H9 (cell line): ENCODE results near the gene ACAD8. TPM values are rescaled to one million over a fixed set of nuclear protein-coding genes. Genes with fewer than 3 reads are reported as not detected.

ENCODE experiments used
- DNase-seq: peaks from one replicate; pipeline ENCODE4 v3.0.0-alpha.2; 2017
- H2AFZ ChIP-seq: one replicate; pipeline ENCODE4 v1.6.1; 2013; ENCODE audit warnings: mild to moderate bottlenecking, low read length, control low read depth, moderate library complexity
- H2AK5ac ChIP-seq: 2 replicates; pipeline ENCODE4 v1.6.1; 2013; ENCODE audit warnings: low read length, control low read depth, mixed read lengths; ENCODE audit not compliant: insufficient read length
- H2BK120ac ChIP-seq: one replicate; pipeline ENCODE4 v1.6.1; 2013; ENCODE audit warnings: low read depth, mild to moderate bottlenecking, low read length, control low read depth, inconsistent platforms; ENCODE audit not compliant: poor library complexity, severe bottlenecking
- H2BK12ac ChIP-seq: 2 replicates; pipeline ENCODE4 v1.6.1; 2013; ENCODE audit warnings: low read length, control low read depth, mixed read lengths, low read depth; ENCODE audit not compliant: insufficient read length
- H2BK15ac ChIP-seq: 2 replicates; pipeline ENCODE4 v1.6.1; 2013; ENCODE audit warnings: low read depth, low read length, control low read depth
- H2BK20ac ChIP-seq: one replicate; pipeline ENCODE4 v1.6.1; 2013; ENCODE audit warnings: low read depth, mild to moderate bottlenecking, low read length, control low read depth, inconsistent platforms; ENCODE audit not compliant: poor library complexity, severe bottlenecking
- H2BK5ac ChIP-seq: 2 replicates; pipeline ENCODE4 v1.6.1; 2013; ENCODE audit warnings: low read length, control low read depth, mixed read lengths; ENCODE audit not compliant: insufficient read length
- H3K14ac ChIP-seq: 2 replicates; pipeline ENCODE4 v1.6.1; 2013; ENCODE audit warnings: low read length, control low read depth; ENCODE audit not compliant: insufficient read depth
- H3K18ac ChIP-seq: 2 replicates; pipeline ENCODE4 v1.6.1; 2013; ENCODE audit warnings: low read depth, mild to moderate bottlenecking, mixed read lengths, low read length, control low read depth; ENCODE audit not compliant: insufficient read length
- H3K23ac ChIP-seq: 2 replicates; pipeline ENCODE4 v1.6.1; 2013; ENCODE audit warnings: low read length, control low read depth, mixed read lengths, low read depth; ENCODE audit not compliant: insufficient read length
- H3K23me2 ChIP-seq: 2 replicates; pipeline ENCODE4 v1.6.1; 2013; ENCODE audit warnings: low read depth, mild to moderate bottlenecking, mixed read lengths, low read length, control low read depth; ENCODE audit not compliant: insufficient read length, poor library complexity, severe bottlenecking
- H3K27ac ChIP-seq: 2 replicates; pipeline ENCODE4 v1.5.1; 2013; ENCODE audit warnings: low read length, control low read depth, mixed read lengths, low read depth; ENCODE audit not compliant: insufficient read length
- H3K27me3 ChIP-seq: 2 replicates; pipeline ENCODE4 v1.6.1; 2013; ENCODE audit warnings: low read length, control low read depth, inconsistent platforms; ENCODE audit not compliant: insufficient read depth
- H3K4ac ChIP-seq: 2 replicates; pipeline ENCODE4 v1.6.1; 2013; ENCODE audit warnings: low read depth, mild to moderate bottlenecking, control low read depth, inconsistent platforms, low read length, moderate library complexity
- H3K4me1 ChIP-seq: 2 replicates; pipeline ENCODE4 v1.6.1; 2013; ENCODE audit warnings: low read length, control low read depth, inconsistent platforms; ENCODE audit not compliant: insufficient read depth
- H3K4me2 ChIP-seq: 2 replicates; pipeline ENCODE4 v1.6.1; 2013; ENCODE audit warnings: low read length, control low read depth, mixed read lengths; ENCODE audit not compliant: insufficient read length, insufficient read depth
- H3K56ac ChIP-seq: 2 replicates; pipeline ENCODE4 v1.6.1; 2013; ENCODE audit warnings: low read depth, mild to moderate bottlenecking, mixed read lengths, low read length, control low read depth; ENCODE audit not compliant: insufficient read length
- H3K79me1 ChIP-seq: 2 replicates; pipeline ENCODE4 v1.6.1; 2013; ENCODE audit warnings: low read depth, mild to moderate bottlenecking, moderate library complexity, low read length, control low read depth, inconsistent platforms; ENCODE audit not compliant: insufficient read depth, poor library complexity, severe bottlenecking
- H3K79me2 ChIP-seq: 2 replicates; pipeline ENCODE4 v1.6.1; 2013; ENCODE audit warnings: low read length, control low read depth, inconsistent platforms; ENCODE audit not compliant: insufficient read depth
- H3K9ac ChIP-seq: 2 replicates; pipeline ENCODE4 v1.6.1; 2013; ENCODE audit warnings: low read length, control low read depth, mixed read lengths; ENCODE audit not compliant: insufficient read length; ENCODE audit errors: extremely low read depth
- H3K9me3 ChIP-seq: one replicate; pipeline ENCODE4 v1.6.1; 2013; ENCODE audit warnings: low read depth, low read length, inconsistent platforms; ENCODE audit not compliant: control insufficient read depth
- H3T11ph ChIP-seq: one replicate; pipeline ENCODE4 v1.6.1; 2013; ENCODE audit warnings: mild to moderate bottlenecking, low read length, control low read depth, inconsistent platforms
- H4K20me1 ChIP-seq: one replicate; pipeline ENCODE4 v1.6.1; 2013; ENCODE audit not compliant: control insufficient read depth, insufficient read length, insufficient read depth
- H4K5ac ChIP-seq: 2 replicates; pipeline ENCODE4 v1.6.1; 2013; ENCODE audit warnings: low read depth, mild to moderate bottlenecking, mixed read lengths, low read length, control low read depth; ENCODE audit not compliant: insufficient read length
- H4K8ac ChIP-seq: replicated peaks from 2 replicates; pipeline ENCODE4 v1.6.1; 2013; ENCODE audit warnings: low read length, control low read depth, mixed read lengths, low read depth; ENCODE audit not compliant: insufficient read length
- H4K91ac ChIP-seq: 2 replicates; pipeline ENCODE4 v1.6.1; 2013; ENCODE audit warnings: low read depth, mild to moderate bottlenecking, moderate library complexity, mixed read lengths, low read length, control low read depth; ENCODE audit not compliant: insufficient read length
- H3K27ac Mint-ChIP-seq, 3 experiments: 2 replicates in 2 of 3; 3 replicates in 1 of 3; pipeline ENCODE4 v1.8.0; 2020 to 2021; ENCODE audit warnings: mixed read lengths in 3 of 3, mild to moderate bottlenecking in 1 of 3, moderate library complexity in 1 of 3
- H3K27me3 Mint-ChIP-seq: 2 replicates; pipeline ENCODE4 v1.8.0; 2021; ENCODE audit warnings: low read depth, mild to moderate bottlenecking, moderate library complexity, mixed read lengths
- H3K36me3 Mint-ChIP-seq, 3 experiments: 2 replicates in 2 of 3; 3 replicates in 1 of 3; pipeline ENCODE4 v1.8.0; 2020 to 2021; ENCODE audit warnings: low read depth in 3 of 3, mixed read lengths in 3 of 3; ENCODE audit not compliant: insufficient read depth in 1 of 3
- H3K4me1 Mint-ChIP-seq, 2 experiments: 2 replicates each; pipeline ENCODE4 v1.8.0; 2020; ENCODE audit warnings: mixed read lengths in 2 of 2
- H3K4me3 Mint-ChIP-seq, 2 experiments: 2 replicates in 1 of 2; 3 replicates in 1 of 2; pipeline ENCODE4 v1.8.0; 2020 to 2021; ENCODE audit warnings: mild to moderate bottlenecking in 2 of 2, mixed read lengths in 2 of 2, moderate library complexity in 1 of 2
- H3K9me3 Mint-ChIP-seq, 2 experiments: 2 replicates in 1 of 2; 3 replicates in 1 of 2; pipeline ENCODE4 v1.8.0; 2020; ENCODE audit warnings: mild to moderate bottlenecking in 2 of 2, mixed read lengths in 2 of 2, moderate library complexity in 1 of 2
- CTCF ChIP-seq: fragments of 200-600 bp; sonication (generic); conservative IDR thresholded peaks from 3 replicates; pipeline ENCODE4 v1.8.0; 2021; ENCODE audit warnings: antibody characterized with exemption, mild to moderate bottlenecking
- WGBS: extraction: QIAGEN DNeasy Blood & Tissue Kit; methylation state at CpG from one replicate; pipeline ENCODE4 v1.1.7; 2013; ENCODE audit warnings: missing lambda C conversion rate, low lambda C conversion rate, mixed read lengths; ENCODE audit not compliant: insufficient read length; ENCODE audit errors: extremely low coverage; 5-methylcytosine and 5-hydroxymethylcytosine counted together
- total RNA-seq: library from RNA; stranded (reverse); gene quantifications from 2 replicates; pipeline ENCODE4 v1.2.1, GENCODE V29; 2021

ACAD8 gene
- total RNA-seq, 1 experiment from 2014 or later, result 46.8 TPM

- Histone ChIP-seq H2AK5ac (no peak overlapping the region), H2BK15ac (no peak overlapping the region), H3K4me1 (no peaks in the 10 kb centered on the region), H3K56ac (no peak overlapping the region), H3K23ac (no peak overlapping the region), H2BK5ac (no peak overlapping the region), H4K5ac (no peak overlapping the region), H3K4me2 (no peak overlapping the region), H4K20me1 (no peaks in the 10 kb centered on the region), H2BK20ac (no peak overlapping the region), H3K79me1 (no peaks in the 10 kb centered on the region), H3T11ph (no peak overlapping the region), H3K27me3 (no peaks in the 10 kb centered on the region), H2BK120ac (no peak overlapping the region), H2AFZ (no peak overlapping the region), H3K9me3 (no peaks in the 10 kb centered on the region), H3K79me2 (no peaks in the 10 kb centered on the region), H4K91ac (no peak overlapping the region), H2BK12ac (no peak overlapping the region), H3K23me2 (no peaks in the 10 kb centered on the region), H3K4ac (no peak overlapping the region), H3K27ac (no peak overlapping the region), H3K18ac (no peak overlapping the region), H3K14ac (no peak overlapping the region), H4K8ac (no peak overlapping the region), H3K9ac (no peak overlapping the region)
- H3K4me1 Mint-ChIP-seq, result no peaks in the 10 kb centered on the region; a peak in 1 of 4 replicates
- no peak overlapping the region for H3K27ac Mint-ChIP-seq
- H3K27me3 Mint-ChIP-seq, result no peaks in the 10 kb centered on the region
- no peak overlapping the region for H3K4me3 Mint-ChIP-seq
- no peaks in the 10 kb centered on the region for H3K9me3 Mint-ChIP-seq
- WGBS, result no CpG with 5 or more reads among the region's 9 CpGs
- no peak for DNase-seq
- peaks cover 37 to 82% (median 75%) of the 10 kb centered on the region in 3 experiments; a peak in 6 of 7 replicates for H3K36me3 Mint-ChIP-seq
- TF ChIP-seq CTCF, result no peak
These were observed 47.6 kb upstream of the ACAD8 start for GRCh38 chr11:134205729-134206128.
